H9 (cell line): ENCODE data around the gene NPR1. TPM values are rescaled to one million over a fixed set of nuclear protein-coding genes. Genes with fewer than 3 reads are reported as not detected.

Experiments used
- DNase-seq: peaks from one replicate; pipeline ENCODE4 v3.0.0-alpha.2; 2017
- H2AFZ ChIP-seq: one replicate; pipeline ENCODE4 v1.6.1; 2013; ENCODE audit warnings: mild to moderate bottlenecking, low read length, control low read depth, moderate library complexity
- H2AK5ac ChIP-seq: 2 replicates; pipeline ENCODE4 v1.6.1; 2013; ENCODE audit warnings: low read length, control low read depth, mixed read lengths; ENCODE audit not compliant: insufficient read length
- H2BK120ac ChIP-seq: one replicate; pipeline ENCODE4 v1.6.1; 2013; ENCODE audit warnings: low read depth, mild to moderate bottlenecking, low read length, control low read depth, inconsistent platforms; ENCODE audit not compliant: poor library complexity, severe bottlenecking
- H2BK12ac ChIP-seq: 2 replicates; pipeline ENCODE4 v1.6.1; 2013; ENCODE audit warnings: low read length, control low read depth, mixed read lengths, low read depth; ENCODE audit not compliant: insufficient read length
- H2BK15ac ChIP-seq: 2 replicates; pipeline ENCODE4 v1.6.1; 2013; ENCODE audit warnings: low read depth, low read length, control low read depth
- H2BK20ac ChIP-seq: one replicate; pipeline ENCODE4 v1.6.1; 2013; ENCODE audit warnings: low read depth, mild to moderate bottlenecking, low read length, control low read depth, inconsistent platforms; ENCODE audit not compliant: poor library complexity, severe bottlenecking
- H2BK5ac ChIP-seq: 2 replicates; pipeline ENCODE4 v1.6.1; 2013; ENCODE audit warnings: low read length, control low read depth, mixed read lengths; ENCODE audit not compliant: insufficient read length
- H3K14ac ChIP-seq: 2 replicates; pipeline ENCODE4 v1.6.1; 2013; ENCODE audit warnings: low read length, control low read depth; ENCODE audit not compliant: insufficient read depth
- H3K18ac ChIP-seq: 2 replicates; pipeline ENCODE4 v1.6.1; 2013; ENCODE audit warnings: low read depth, mild to moderate bottlenecking, mixed read lengths, low read length, control low read depth; ENCODE audit not compliant: insufficient read length
- H3K23ac ChIP-seq: 2 replicates; pipeline ENCODE4 v1.6.1; 2013; ENCODE audit warnings: low read length, control low read depth, mixed read lengths, low read depth; ENCODE audit not compliant: insufficient read length
- H3K23me2 ChIP-seq: 2 replicates; pipeline ENCODE4 v1.6.1; 2013; ENCODE audit warnings: low read depth, mild to moderate bottlenecking, mixed read lengths, low read length, control low read depth; ENCODE audit not compliant: insufficient read length, poor library complexity, severe bottlenecking
- H3K27ac ChIP-seq: 2 replicates; pipeline ENCODE4 v1.5.1; 2013; ENCODE audit warnings: low read length, control low read depth, mixed read lengths, low read depth; ENCODE audit not compliant: insufficient read length
- H3K27me3 ChIP-seq: 2 replicates; pipeline ENCODE4 v1.6.1; 2013; ENCODE audit warnings: low read length, control low read depth, inconsistent platforms; ENCODE audit not compliant: insufficient read depth
- H3K4ac ChIP-seq: 2 replicates; pipeline ENCODE4 v1.6.1; 2013; ENCODE audit warnings: low read depth, mild to moderate bottlenecking, control low read depth, inconsistent platforms, low read length, moderate library complexity
- H3K4me1 ChIP-seq: 2 replicates; pipeline ENCODE4 v1.6.1; 2013; ENCODE audit warnings: low read length, control low read depth, inconsistent platforms; ENCODE audit not compliant: insufficient read depth
- H3K4me2 ChIP-seq: 2 replicates; pipeline ENCODE4 v1.6.1; 2013; ENCODE audit warnings: low read length, control low read depth, mixed read lengths; ENCODE audit not compliant: insufficient read length, insufficient read depth
- H3K56ac ChIP-seq: 2 replicates; pipeline ENCODE4 v1.6.1; 2013; ENCODE audit warnings: low read depth, mild to moderate bottlenecking, mixed read lengths, low read length, control low read depth; ENCODE audit not compliant: insufficient read length
- H3K79me1 ChIP-seq: 2 replicates; pipeline ENCODE4 v1.6.1; 2013; ENCODE audit warnings: low read depth, mild to moderate bottlenecking, moderate library complexity, low read length, control low read depth, inconsistent platforms; ENCODE audit not compliant: insufficient read depth, poor library complexity, severe bottlenecking
- H3K79me2 ChIP-seq: 2 replicates; pipeline ENCODE4 v1.6.1; 2013; ENCODE audit warnings: low read length, control low read depth, inconsistent platforms; ENCODE audit not compliant: insufficient read depth
- H3K9ac ChIP-seq: 2 replicates; pipeline ENCODE4 v1.6.1; 2013; ENCODE audit warnings: low read length, control low read depth, mixed read lengths; ENCODE audit not compliant: insufficient read length; ENCODE audit errors: extremely low read depth
- H3K9me3 ChIP-seq: one replicate; pipeline ENCODE4 v1.6.1; 2013; ENCODE audit warnings: low read depth, low read length, inconsistent platforms; ENCODE audit not compliant: control insufficient read depth
- H3T11ph ChIP-seq: one replicate; pipeline ENCODE4 v1.6.1; 2013; ENCODE audit warnings: mild to moderate bottlenecking, low read length, control low read depth, inconsistent platforms
- H4K20me1 ChIP-seq: one replicate; pipeline ENCODE4 v1.6.1; 2013; ENCODE audit not compliant: control insufficient read depth, insufficient read length, insufficient read depth
- H4K5ac ChIP-seq: 2 replicates; pipeline ENCODE4 v1.6.1; 2013; ENCODE audit warnings: low read depth, mild to moderate bottlenecking, mixed read lengths, low read length, control low read depth; ENCODE audit not compliant: insufficient read length
- H4K8ac ChIP-seq: replicated peaks from 2 replicates; pipeline ENCODE4 v1.6.1; 2013; ENCODE audit warnings: low read length, control low read depth, mixed read lengths, low read depth; ENCODE audit not compliant: insufficient read length
- H4K91ac ChIP-seq: 2 replicates; pipeline ENCODE4 v1.6.1; 2013; ENCODE audit warnings: low read depth, mild to moderate bottlenecking, moderate library complexity, mixed read lengths, low read length, control low read depth; ENCODE audit not compliant: insufficient read length
- H3K27ac Mint-ChIP-seq, 3 experiments: 2 replicates in 2 of 3; 3 replicates in 1 of 3; pipeline ENCODE4 v1.8.0; 2020 to 2021; ENCODE audit warnings: mixed read lengths in 3 of 3, mild to moderate bottlenecking in 1 of 3, moderate library complexity in 1 of 3
- H3K27me3 Mint-ChIP-seq: 2 replicates; pipeline ENCODE4 v1.8.0; 2021; ENCODE audit warnings: low read depth, mild to moderate bottlenecking, moderate library complexity, mixed read lengths
- H3K36me3 Mint-ChIP-seq, 3 experiments: 2 replicates in 2 of 3; 3 replicates in 1 of 3; pipeline ENCODE4 v1.8.0; 2020 to 2021; ENCODE audit warnings: low read depth in 3 of 3, mixed read lengths in 3 of 3; ENCODE audit not compliant: insufficient read depth in 1 of 3
- H3K4me1 Mint-ChIP-seq, 2 experiments: 2 replicates each; pipeline ENCODE4 v1.8.0; 2020; ENCODE audit warnings: mixed read lengths in 2 of 2
- H3K4me3 Mint-ChIP-seq, 2 experiments: 2 replicates in 1 of 2; 3 replicates in 1 of 2; pipeline ENCODE4 v1.8.0; 2020 to 2021; ENCODE audit warnings: mild to moderate bottlenecking in 2 of 2, mixed read lengths in 2 of 2, moderate library complexity in 1 of 2
- H3K9me3 Mint-ChIP-seq, 2 experiments: 2 replicates in 1 of 2; 3 replicates in 1 of 2; pipeline ENCODE4 v1.8.0; 2020; ENCODE audit warnings: mild to moderate bottlenecking in 2 of 2, mixed read lengths in 2 of 2, moderate library complexity in 1 of 2
- CTCF ChIP-seq: fragments of 200-600 bp; sonication (generic); conservative IDR thresholded peaks from 3 replicates; pipeline ENCODE4 v1.8.0; 2021; ENCODE audit warnings: antibody characterized with exemption, mild to moderate bottlenecking
- WGBS: extraction: QIAGEN DNeasy Blood & Tissue Kit; methylation state at CpG from one replicate; pipeline ENCODE4 v1.1.7; 2013; ENCODE audit warnings: missing lambda C conversion rate, low lambda C conversion rate, mixed read lengths; ENCODE audit not compliant: insufficient read length; ENCODE audit errors: extremely low coverage; 5-methylcytosine and 5-hydroxymethylcytosine counted together
- total RNA-seq: library from RNA; stranded (reverse); gene quantifications from 2 replicates; pipeline ENCODE4 v1.2.1, GENCODE V29; 2021

The NPR1 gene
- total RNA-seq, 1 experiment from 2014 or later = 8.6 TPM

- peak overlapping the region; percentile 40; the same call in 1 of the 2 replicates for H3K14ac ChIP-seq
- no peaks in the 10 kb centered on the region for H3K27me3 ChIP-seq
- no peaks in the 10 kb centered on the region for H4K20me1 ChIP-seq
- H3K4me2 ChIP-seq = peak overlapping the region; percentile 94
- peaks cover 5% of the 10 kb centered on the region for H3K23me2 ChIP-seq
- no peak for TF ChIP-seq CTCF
- no peak overlapping the region for H4K5ac ChIP-seq
- no peak for DNase-seq
- H3K9ac ChIP-seq = peak overlapping the region; percentile 81
- peaks cover 18 to 40% (median 26%) of the 10 kb centered on the region in 3 experiments for H3K36me3 Mint-ChIP-seq
- H3K27me3 Mint-ChIP-seq = no peaks in the 10 kb centered on the region
- peak overlapping the region; percentile 94 to 95 for H3K4me3 Mint-ChIP-seq
- H2BK20ac ChIP-seq = no peak overlapping the region
- H3K4ac ChIP-seq = no peak overlapping the region
- H3K9me3 ChIP-seq = no peaks in the 10 kb centered on the region
- H3K23ac ChIP-seq = no peak overlapping the region
- H3K4me1 ChIP-seq = 0 out of 2 replicates have a peak, but pooled peaks cover 2% of the 10 kb centered on the region
- no peak overlapping the region for H2AK5ac ChIP-seq
- H3K79me1 ChIP-seq = peaks cover 5% of the 10 kb centered on the region
- H2BK5ac ChIP-seq = no peak overlapping the region
- no peak overlapping the region for H3T11ph ChIP-seq
- H3K18ac ChIP-seq = no peak overlapping the region
- no peak overlapping the region for H2BK15ac ChIP-seq
- peaks cover 9% of the 10 kb centered on the region in 2 experiments for H3K4me1 Mint-ChIP-seq
- no peak overlapping the region for H3K27ac ChIP-seq
- no peak overlapping the region for H4K91ac ChIP-seq
- H3K79me2 ChIP-seq = no peaks in the 10 kb centered on the region; the same call in 1 of the 2 replicates
- no peak overlapping the region for H3K56ac ChIP-seq
- no peak overlapping the region for H2BK12ac ChIP-seq
- H3K9me3 Mint-ChIP-seq = no peaks in the 10 kb centered on the region; a peak in 1 of 5 replicates
- H2AFZ ChIP-seq = no peak overlapping the region
- no peak overlapping the region for H4K8ac ChIP-seq
- H3K27ac Mint-ChIP-seq = peak overlapping the region; percentile 15 to 90 (median 44); a peak in 6 of 7 replicates
- WGBS = no CpG with 5 or more reads among the region's 8 CpGs
- no peak overlapping the region for H2BK120ac ChIP-seq
Observed at GRCh38 chr1:153659175-153659534, 19.3 kb upstream of the NPR1 start.
